ENCODE data around the gene FARSB.

Gene FARSB

GRCh38 chr2:222545823-222546795 is 109.8 kb downstream of the FARSB start:
- no peak for DNase-seq

DNA sequence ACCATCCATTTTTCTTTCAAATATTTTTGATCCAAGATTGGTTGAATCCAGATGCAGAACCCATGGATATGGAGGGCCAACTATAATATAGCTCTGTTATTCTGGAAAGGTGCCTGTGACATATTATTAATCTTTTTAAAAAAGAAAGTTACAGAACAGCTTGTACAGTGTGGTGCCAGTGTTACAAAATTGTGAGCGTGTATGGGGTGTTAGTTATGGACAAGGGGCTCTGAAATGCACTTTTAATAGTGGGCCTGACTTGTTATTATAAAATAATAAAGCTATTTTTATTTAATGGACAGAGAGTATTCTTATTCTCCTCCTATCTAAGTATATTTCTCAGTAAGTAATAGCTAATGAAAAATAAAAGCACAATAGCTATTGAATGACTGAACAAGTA is 111.2 kb downstream of the FARSB start:
- no peak for DNase-seq

DNA sequence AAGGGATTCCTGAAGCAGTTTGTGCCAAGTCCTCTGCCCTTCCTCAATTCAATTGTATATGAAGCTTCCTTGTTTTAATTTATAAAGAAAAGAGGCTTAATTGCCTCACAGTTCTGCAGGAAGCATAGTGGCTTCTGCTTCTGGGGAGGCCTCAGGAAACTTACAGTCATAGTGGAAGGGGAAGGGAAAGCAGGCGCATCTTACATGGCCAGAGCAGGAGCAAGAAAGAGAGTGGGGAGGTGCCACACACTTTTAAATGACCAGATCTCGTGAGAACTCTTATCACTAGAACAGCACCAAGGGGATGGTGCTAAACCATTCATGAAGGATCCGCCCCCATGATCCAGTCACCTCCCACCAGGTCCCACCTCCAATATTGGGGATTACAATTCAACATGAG is 117.4 kb downstream of the FARSB start:
- DNase-seq: no peak

GRCh38 chr2:222535477-222535876 is 120.4 kb downstream of the FARSB start:
- DNase-seq: no peak

DNA sequence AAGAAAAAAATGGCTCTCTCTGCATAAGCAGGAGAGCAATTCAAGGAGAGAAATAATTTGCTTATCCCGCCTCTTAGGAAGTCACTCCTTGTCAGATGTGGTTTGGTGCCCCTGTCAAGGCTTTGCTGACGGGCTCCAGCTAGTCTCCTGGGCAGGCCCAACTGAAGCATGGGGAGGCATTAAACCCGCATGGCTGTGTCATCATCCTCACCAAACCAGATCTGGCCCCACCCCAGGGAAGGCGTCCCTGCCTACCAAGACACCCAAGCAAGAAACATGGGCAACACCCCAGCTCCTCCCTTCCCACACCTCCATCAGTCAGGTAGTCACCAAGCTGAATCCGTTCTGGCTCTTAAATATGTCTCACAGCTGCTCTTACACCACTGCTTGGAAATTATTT is 123.6 kb downstream of the FARSB start:
- DNase-seq: no peak

GRCh38 chr2:222526480-222527277 is 129.2 kb downstream of the FARSB start:
- no peak for DNase-seq

- no peak for DNase-seq
Observed at GRCh38 chr2:222525811-222526210, 130.1 kb downstream of the FARSB start.

DNA sequence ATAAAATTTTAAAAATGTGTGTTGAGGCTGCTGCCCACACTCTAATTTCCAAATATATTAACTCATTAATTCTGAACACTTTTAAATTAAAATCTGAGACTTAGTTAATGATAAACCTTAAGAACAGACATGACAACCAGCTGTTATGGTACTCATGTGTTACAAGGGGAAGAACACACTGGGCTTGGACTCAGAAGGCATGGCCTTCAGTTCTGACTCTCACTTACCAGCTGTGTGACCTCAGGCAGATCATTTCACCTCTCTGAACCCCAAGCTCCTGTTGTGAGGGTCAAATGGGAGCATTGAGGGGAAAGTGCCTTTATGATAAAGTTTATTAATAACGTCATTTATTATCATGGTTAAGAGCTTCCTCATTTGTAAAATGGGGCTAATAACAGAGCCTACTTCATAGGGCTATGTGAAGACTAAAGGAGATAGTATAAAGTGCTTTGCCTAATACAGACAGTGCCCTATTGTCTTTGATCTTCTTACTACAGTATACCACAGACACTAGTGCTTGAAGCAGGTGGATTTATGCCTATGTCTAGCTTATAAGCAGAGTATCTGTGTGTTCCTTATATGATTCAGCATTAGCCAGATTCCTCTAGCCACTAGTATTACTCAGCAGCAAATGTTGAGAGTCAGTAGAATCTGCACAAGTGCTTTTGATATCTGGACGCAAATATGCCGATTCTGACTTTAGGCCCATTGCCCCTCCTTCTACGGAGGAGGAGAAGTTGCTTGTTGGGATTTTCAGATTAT is 131.9 kb downstream of the FARSB start:
- no peak for DNase-seq

DNA sequence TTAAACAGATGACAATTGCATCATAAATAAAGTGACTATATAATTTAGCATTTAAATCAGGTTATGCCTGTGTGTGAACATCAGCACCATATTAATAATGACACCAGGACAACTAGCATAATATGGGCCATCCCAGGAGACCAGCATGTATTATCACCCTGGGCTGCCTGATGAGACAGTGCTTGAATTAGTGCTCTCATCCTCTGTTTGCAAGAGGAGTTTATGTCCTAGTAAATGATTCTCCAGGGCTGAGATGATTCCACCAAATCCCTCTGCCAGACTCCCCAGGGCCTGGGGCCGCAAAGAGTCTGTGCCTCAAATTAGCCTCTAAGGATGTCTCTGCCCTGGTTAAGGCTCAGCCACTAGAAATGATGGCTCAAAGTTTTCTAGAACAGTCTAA is 133.8 kb downstream of the FARSB start:
- DNase-seq: no peak

- no peak for DNase-seq
Observed at GRCh38 chr2:222521099-222521498, 134.8 kb downstream of the FARSB start.

Data from SW 1271 (cell line).